NCI-H82 treated with DMSO at 0.1 percent for 48 hours (cell line): Measurements from ENCODE around the gene MBNL3.
"Not testable (repeated sequence)": the region's sequence is repeated elsewhere in the genome, so short reads cannot be mapped to it uniquely, and the experiment has no call there.

ENCODE experiments used
- DNase-seq: peaks from one replicate; lab custom pipeline; 2025; ENCODE audit not compliant: unreplicated experiment; lab: John Stamatoyannopoulos, UW

The MBNL3 gene

DNA sequence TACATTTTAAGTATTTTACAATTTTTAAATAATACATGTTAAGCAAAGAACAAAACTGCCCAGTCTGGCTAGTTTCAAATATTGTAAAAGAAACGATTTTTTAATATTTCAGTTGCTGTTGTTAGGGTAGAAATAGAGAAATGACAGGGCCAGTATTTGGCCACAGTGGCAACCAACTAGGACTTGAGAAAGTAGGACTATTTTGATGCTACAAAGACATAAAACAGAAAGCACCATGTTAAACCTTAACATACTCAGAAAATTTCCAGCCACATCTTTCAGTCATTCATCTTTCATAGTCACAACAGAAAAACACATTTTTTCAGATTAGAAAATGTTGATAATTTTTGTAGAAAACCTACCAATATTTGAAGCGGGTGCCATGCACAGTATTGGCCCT, 104.5 kb downstream of the MBNL3 start:
- no peak for DNase-seq

DNA sequence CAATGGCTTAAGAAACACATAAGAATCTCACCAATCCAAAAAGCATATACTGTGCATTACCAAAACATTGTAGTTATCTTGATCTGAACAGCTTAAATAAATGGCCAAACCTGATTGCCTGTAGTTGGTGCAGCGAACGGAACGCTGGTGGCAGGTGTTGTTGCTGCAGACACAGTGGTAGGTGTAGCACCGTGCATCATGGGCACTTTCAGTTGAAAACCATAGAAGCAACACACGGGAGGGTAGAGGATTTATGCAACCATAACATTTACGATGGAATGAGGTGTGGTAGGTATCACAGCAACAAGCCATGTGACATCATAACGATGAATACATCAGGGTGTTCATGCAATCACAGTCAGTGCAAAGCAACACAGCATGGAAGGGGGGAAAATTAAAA, 106.8 kb downstream of the MBNL3 start:
- DNase-seq, result no peak

DNA sequence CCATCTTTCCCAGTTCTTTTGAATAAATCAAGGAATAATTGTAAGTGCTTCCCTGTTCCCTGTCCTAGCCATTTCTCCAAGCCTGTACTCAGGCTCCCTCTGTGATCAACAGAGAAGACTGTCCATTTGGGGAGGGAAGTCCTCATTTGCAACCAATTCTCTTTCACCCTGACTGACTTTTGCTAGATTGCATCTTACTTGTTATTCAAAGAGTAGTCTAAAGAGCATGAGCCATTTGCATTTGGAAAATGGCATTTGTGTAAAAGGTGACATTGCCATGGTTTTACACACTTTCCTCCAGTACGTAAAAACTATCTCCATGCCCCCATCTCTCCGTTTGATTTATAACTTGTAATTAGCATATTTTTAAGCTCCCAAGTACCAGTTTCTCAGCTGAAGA, 110.6 kb downstream of the MBNL3 start:
- no peak for DNase-seq

DNA sequence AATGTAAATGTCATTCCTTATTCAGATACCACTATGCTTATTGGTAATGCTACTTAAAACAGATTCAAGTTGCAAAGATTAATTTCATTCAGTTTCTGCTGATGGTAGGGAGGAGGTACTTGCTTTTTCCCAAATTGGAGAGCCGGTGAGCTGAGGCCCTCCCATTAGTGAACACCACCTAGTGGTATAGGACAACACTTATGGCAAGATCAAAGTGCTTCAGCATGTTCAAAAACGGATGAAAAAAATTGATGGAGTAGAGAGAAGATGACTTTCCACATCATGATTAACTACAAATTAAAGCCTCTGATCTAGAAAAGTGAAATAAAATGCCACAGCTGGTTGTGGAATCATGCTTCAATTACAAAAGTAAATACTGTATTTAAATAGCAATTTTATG, 112.9 kb downstream of the MBNL3 start:
- no peak for DNase-seq

DNA sequence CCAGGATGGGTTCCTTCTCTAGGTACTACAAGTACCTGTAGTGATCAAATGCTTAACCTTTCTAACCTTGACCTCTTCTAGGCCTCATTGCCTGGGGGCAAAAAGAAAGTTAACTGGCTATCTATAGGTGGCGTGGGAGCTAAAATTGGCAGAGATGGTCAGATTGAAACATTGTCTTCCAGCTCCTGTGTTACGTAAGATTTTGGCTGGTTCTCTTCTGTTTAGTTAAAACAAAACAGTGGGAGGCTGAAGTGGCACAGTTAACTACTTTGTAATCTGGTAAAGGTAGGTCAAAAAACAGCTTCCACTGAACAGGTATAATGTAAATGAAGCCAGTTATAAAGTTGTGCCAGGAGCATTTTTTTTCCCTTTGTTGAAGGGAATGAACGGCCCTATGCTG, 115.2 kb downstream of the MBNL3 start:
- no peak for DNase-seq

DNA sequence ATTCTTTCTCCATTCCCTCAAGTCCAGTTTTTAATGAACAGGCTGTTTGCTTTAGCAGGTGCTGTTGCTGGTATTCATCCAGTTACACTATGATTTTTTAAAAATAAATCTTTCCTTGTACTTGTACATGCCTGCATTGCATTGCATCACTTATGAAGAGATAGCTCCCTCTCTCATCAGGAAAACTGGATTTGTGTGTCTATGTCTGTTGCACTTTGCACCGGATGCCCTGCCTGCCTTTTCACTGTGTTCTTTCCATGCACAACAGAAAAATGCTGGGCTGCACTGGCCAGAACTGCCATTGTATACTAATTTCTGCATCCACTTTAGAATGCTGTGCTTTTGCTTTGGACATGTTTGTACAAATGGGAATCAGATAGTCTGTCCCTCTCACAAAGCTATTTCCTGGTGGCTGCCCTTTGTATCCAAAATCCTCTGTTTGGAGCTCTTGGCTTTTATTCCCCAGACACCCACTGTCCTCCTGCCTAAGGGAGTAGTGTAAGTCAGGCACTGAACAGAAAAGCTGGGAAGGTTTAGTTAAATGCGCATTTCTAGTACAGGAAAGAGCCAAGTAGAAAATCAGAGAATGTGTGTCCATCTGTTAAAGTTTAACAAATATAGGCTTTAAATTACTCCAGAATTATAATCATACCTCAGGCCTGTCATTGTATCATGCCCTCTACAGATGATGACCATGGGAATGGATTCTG, 119.1 kb downstream of the MBNL3 start:
- DNase-seq, result no peak

DNA sequence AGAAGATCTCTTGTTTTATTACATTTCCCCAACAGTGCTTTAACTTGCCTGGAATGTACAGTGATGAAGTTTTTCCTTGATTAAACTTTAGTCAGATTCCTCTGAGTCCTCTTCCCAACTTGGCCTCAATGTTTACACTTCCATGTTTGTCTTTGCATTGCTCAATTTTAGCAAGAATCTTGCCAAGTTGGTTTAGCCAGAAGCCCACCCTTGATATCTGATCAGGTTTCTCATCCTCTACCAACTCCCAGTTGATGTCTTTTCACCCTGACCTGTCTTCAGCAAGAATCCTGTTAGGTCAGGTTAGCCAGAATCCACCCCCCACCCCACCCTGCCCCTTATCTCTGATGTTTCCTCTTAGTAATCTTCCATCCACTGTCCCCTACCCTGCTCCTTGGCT, 120.9 kb downstream of the MBNL3 start:
- no peak for DNase-seq

DNA sequence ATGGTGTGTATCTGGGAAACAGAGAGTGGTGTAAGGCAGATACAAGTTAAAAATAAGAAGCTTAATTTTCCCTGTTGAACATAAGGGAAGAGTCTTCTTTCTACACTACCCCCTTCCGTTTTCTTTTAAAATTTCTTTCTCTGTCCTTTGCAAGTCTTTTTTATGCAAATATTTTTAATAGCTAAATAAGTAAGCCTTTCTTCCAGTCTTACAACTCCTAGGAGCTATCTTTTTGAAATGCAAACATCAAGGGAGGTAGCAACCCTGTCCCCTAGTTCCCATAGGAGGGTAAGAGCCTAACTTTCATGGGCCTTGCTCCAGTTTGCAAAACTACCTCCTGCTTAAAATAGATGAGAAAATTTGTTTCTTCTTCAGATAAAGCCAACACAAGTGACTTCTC, 121.5 kb downstream of the MBNL3 start:
- no peak for DNase-seq

DNA sequence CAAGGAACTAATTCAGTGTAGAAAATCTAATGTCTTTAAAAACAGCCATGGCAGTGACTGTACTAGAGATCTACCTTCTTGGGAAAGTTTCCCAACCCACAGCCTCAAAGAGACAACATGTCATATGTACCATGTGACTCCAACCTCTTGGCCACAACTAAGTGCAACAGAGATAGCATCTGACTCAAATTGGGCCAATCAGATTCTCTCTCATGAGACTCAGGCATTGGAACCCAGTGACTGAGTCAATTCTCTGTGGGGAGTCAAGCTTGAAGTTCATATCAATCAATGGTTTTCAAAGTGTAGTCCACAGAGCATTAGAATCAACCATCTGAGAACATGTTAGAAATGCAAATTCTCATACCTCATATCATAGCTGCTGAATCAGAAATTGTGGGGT, 123.3 kb downstream of the MBNL3 start:
- no peak for DNase-seq

DNA sequence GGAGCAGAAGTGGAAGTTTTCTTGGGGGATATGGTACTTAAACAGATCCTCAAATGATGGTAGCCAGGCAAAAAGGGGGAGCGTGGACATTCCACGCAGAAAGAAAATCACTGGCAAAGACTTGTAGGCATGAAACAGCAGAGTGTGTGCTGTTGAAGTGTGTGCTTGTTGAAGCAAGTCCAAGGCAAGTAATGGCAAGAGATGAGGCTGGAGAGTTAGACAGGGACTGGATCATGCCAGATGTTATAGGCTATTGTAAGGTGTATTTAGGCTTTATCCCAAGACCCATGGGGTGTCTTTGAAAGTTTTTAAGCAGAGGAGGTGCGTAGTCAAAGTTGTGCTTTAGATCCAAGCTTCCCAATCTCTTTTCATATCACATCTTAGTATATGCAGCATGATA, 124.5 kb downstream of the MBNL3 start:
- DNase-seq, result no peak

DNA sequence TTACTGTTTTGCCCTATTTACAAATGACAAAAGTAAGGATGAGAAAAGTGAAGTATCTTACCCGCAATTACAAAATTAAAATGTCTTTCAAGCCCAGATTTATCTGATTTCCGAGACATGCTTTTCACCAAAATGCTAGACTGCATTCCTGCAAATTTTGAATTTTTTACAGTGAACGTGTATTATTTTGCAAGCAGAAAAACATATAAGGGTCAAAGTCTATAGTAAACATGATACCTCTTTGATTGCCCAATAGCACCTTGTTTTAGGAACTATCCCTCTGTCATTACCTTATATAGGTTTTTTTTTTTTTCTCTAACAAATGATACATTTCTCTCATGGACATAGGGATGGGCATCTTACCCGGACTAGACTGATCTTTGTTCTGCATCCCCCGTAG, 135.4 kb downstream of the MBNL3 start:
- no peak for DNase-seq

DNA sequence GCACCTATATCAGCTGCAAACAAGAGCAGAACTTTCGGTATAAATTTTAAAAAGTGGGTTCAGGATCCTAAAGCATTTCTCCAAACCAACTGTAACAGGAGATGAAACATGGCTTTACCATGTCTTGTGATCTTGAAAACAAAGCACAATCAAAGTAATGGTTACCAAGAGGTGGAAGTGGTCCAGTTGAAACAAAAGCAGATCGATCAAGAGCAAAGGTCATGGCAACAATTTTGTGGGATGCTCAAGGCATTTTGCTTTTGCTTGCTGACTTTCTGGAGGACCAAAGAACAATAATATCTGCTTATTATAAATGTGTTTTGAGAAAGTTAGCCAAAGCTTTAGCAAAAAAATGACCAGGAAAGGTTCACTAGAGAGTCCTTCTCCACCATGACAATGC, 152.7 kb downstream of the MBNL3 start:
- DNase-seq, result no peak

DNA sequence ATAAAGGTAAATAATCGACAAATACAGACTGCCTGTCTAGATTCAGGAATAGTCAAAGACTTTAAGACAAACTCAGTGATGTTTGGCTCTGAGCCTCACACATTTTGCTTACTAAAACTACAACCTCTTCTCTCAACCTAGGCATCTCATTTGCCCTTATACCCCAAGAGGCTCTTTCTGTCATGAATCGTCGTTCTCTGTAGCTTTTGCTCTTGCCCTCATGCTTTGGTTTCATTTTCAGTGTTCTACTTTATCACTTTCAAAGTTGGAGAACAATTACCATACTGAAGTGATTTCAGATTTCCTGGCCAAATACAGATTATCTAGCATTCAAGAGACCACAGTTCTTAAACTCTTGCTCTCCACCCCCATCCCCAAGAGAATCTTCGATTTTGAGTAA, 155.5 kb downstream of the MBNL3 start:
- no peak for DNase-seq

DNA sequence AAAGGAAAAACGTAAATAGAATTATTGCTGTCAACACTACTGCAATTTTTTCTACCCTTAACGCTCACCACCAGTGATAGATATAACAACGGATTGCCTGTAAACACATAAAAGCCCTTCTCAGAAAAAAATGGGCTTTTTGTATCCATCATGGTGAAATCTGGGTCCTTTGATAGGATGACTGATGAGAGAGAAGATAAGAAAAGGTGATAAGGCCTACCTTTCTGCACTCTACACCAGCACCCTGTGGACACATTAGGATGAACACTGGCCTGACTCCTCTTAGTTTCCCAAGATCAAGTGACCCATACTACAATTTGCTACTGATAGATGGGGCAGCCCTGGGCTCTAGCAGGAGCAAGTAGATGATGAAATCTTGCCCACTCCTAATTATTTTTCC, 157.3 kb downstream of the MBNL3 start:
- no peak for DNase-seq

DNA sequence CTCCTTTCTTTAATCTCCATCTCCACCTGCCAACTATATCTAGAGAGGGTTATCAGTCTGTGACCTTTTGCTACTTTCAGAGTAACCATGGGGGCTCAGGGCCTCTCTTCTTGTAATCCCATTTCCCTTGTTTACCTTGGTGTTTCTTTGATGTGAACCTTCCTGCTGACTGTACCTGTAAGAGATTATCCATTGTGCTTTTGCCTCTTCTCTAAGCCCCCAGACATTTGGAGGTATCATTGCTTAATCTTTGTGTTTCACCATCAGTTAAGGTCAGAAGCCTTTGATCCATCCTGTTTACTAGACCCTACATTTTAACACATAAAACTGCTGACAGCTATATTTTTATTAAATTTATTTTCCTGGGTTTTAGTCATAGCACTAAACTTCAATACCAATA, 157.8 kb downstream of the MBNL3 start:
- DNase-seq, result no peak

DNA sequence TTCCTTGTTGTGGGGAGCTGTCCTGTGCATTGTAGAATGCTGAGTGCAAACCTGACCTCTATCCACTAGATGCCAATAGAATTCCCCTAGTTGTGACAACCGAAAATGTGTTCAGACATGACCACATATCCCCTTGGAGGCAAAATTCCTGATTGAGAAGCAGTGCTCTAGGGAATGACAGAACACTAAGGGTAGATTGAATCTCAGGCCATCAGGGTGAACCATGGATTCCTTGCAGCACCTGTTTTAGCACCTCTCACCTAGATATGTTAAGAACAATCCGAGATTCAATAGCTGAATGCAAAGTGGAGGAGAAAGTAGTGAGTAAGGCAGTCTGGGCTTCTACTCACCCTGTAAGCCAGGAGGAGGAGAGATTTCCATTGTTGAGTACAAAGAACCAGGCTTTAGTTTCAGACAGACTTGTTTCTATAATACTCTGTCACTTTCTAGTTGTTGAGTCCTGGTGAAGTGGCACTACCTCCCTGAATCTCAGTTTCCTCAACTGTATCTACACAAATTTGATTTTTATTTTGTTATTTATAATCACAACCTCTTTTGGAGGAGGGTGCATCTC, 158.6 kb downstream of the MBNL3 start:
- DNase-seq, result no peak

DNA sequence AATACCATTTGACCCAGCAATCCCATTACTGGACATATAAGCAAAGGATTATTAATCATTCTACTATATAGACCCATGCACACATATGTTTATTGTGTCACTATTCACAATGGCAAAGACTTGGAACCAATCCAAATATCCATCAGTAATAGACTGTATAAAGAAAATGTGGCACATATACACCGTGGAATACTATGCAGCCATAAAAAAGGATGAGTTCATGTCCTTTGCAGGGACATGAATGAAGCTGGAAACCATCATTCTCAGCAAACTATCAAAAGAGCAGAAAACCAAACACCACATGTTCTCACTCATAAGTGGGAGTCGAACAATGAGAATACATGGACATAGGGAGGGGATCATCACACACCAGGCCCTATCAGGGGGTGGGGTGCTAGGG, 161.9 kb downstream of the MBNL3 start:
- DNase-seq, result not testable (repeated sequence)
